ENCODE results near the gene CLPSL1. TPM values are rescaled to one million over a fixed set of nuclear protein-coding genes. Genes with fewer than 3 reads are reported as not detected.
"Not testable (repeated sequence)": the region's sequence is repeated elsewhere in the genome, so short reads cannot be mapped to it uniquely, and the experiment has no call there.

CLPSL1 gene
- not detected for total RNA-seq

GRCh38 chr6:35780719-35781118, at the start of gene CLPSL1:
Gene CLPSL1, plus strand, starts transcription at chr6:35781019. Its CDS starts 92 bp downstream, at chr6:35781111.
- Mint-ChIP-seq H3K36me3 (no peaks in the 10 kb centered on the region), H3K27ac (no peak within 1 kb of the TSS), H3K9me3 (no peaks in the 10 kb centered on the region)
- ATAC-seq, result no peak
- no peak for DNase-seq (ENCODE audit: low spot score in 2 of 2)

- H3K36me3 Mint-ChIP-seq, result no peaks in the 10 kb centered on the region
- H3K9me3 Mint-ChIP-seq, result no peaks in the 10 kb centered on the region
- ATAC-seq, result peak; percentile 34 to 62
- DNase-seq (ENCODE audit: low spot score in 2 of 2), result peak; percentile 82 to 93
- H3K27ac Mint-ChIP-seq, result peak overlapping the region; percentile 84 to 89
These were observed 49.4 kb upstream of the CLPSL1 start for GRCh38 chr6:35731414-35731735.

- DNase-seq (ENCODE audit: low spot score in 2 of 2) (peak; percentile 92 to 95), ATAC-seq (peak; percentile 64 to 66)
- peak overlapping the region; percentile 84 to 89 for H3K27ac Mint-ChIP-seq
- H3K36me3 Mint-ChIP-seq, result no peaks in the 10 kb centered on the region
- no peaks in the 10 kb centered on the region for H3K9me3 Mint-ChIP-seq
These were observed 48.9 kb upstream of the CLPSL1 start for GRCh38 chr6:35731736-35732532.

- DNase-seq (ENCODE audit: low spot score in 2 of 2) (no peak), ATAC-seq (no peak)
- Mint-ChIP-seq H3K9me3 (no peaks in the 10 kb centered on the region), H3K27ac (no peak overlapping the region), H3K36me3 (no peaks in the 10 kb centered on the region)
These were observed 47.2 kb upstream of the CLPSL1 start for GRCh38 chr6:35733633-35734032.

GRCh38 chr6:35734319-35734718, 46.5 kb upstream of the CLPSL1 start:
- DNase-seq (ENCODE audit: low spot score in 2 of 2); H3K9me3 Mint-ChIP-seq; H3K36me3 Mint-ChIP-seq; ATAC-seq; H3K27ac Mint-ChIP-seq: not testable (repeated sequence)

GRCh38 chr6:35735452-35735851, 45.4 kb upstream of the CLPSL1 start:
- Mint-ChIP-seq H3K27ac (no peak overlapping the region), H3K9me3 (no peaks in the 10 kb centered on the region), H3K36me3 (no peaks in the 10 kb centered on the region)
- ATAC-seq, result no peak
- no peak for DNase-seq (ENCODE audit: low spot score in 2 of 2)

- H3K27ac Mint-ChIP-seq, result no peak overlapping the region
These were observed 44.4 kb upstream of the CLPSL1 start for GRCh38 chr6:35736253-35736894.

GRCh38 chr6:35736982-35737412, 43.8 kb upstream of the CLPSL1 start, which contains the start of gene ARMC12:
Gene ARMC12, plus strand, starts transcription at chr6:35737032. Its CDS starts 77 bp downstream, at chr6:35737109.
- ATAC-seq (peak in 1 of 2 donors; percentile 3), DNase-seq (ENCODE audit: low spot score in 2 of 2) (no peak)
- peak within 1 kb of the TSS; percentile 47 to 93 for H3K27ac Mint-ChIP-seq
- no peaks in the 10 kb centered on the region for H3K36me3 Mint-ChIP-seq
- no peaks in the 10 kb centered on the region for H3K9me3 Mint-ChIP-seq

More at GRCh38 chr6:35736253-35736894, 44.4 kb upstream of the CLPSL1 start:
- Mint-ChIP-seq H3K36me3 (no peaks in the 10 kb centered on the region), H3K9me3 (no peaks in the 10 kb centered on the region)
- peak; percentile 78 to 93 for DNase-seq (ENCODE audit: low spot score in 2 of 2)
- peak; percentile 27 to 28 for ATAC-seq

GRCh38 chr6:35737413-35738211, 43.2 kb upstream of the CLPSL1 start:
- Mint-ChIP-seq H3K27ac (peak overlapping the region; percentile 47 to 93), H3K9me3 (no peaks in the 10 kb centered on the region), H3K36me3 (no peaks in the 10 kb centered on the region)
- DNase-seq (ENCODE audit: low spot score in 2 of 2) (no peak), ATAC-seq (peak; percentile 62 to 66)

- ATAC-seq, result no peak
- no peaks in the 10 kb centered on the region for H3K9me3 Mint-ChIP-seq
- no peak for DNase-seq (ENCODE audit: low spot score in 2 of 2)
- H3K27ac Mint-ChIP-seq, result peak overlapping the region in 1 of 2 donors; percentile 10
- no peaks in the 10 kb centered on the region for H3K36me3 Mint-ChIP-seq
These were observed 40.9 kb upstream of the CLPSL1 start for GRCh38 chr6:35739645-35740524.

- H3K9me3 Mint-ChIP-seq, result peaks cover 0 to 6% of the 10 kb centered on the region in 2 donors
- H3K27ac Mint-ChIP-seq, result no peak overlapping the region
- DNase-seq (ENCODE audit: low spot score in 2 of 2), result no peak
These were observed 38.0 kb upstream of the CLPSL1 start for GRCh38 chr6:35742842-35743241.

GRCh38 chr6:35745509-35745908, 35.3 kb upstream of the CLPSL1 start:
- Mint-ChIP-seq H3K9me3 (peaks cover 0 to 7% of the 10 kb centered on the region in 2 donors), H3K27ac (no peak overlapping the region), H3K36me3 (peaks cover 0 to 8% of the 10 kb centered on the region in 2 donors)
- no peak for ATAC-seq
- DNase-seq (ENCODE audit: low spot score in 2 of 2), result no peak

More at GRCh38 chr6:35742842-35743241, 38.0 kb upstream of the CLPSL1 start:
- ATAC-seq, result no peak
- peaks cover 0 to 5% of the 10 kb centered on the region in 2 donors for H3K36me3 Mint-ChIP-seq

- Mint-ChIP-seq H3K36me3 (peaks cover 0 to 8% of the 10 kb centered on the region in 2 donors), H3K27ac (no peak overlapping the region), H3K9me3 (peaks cover 0 to 7% of the 10 kb centered on the region in 2 donors)
These were observed 34.3 kb upstream of the CLPSL1 start for GRCh38 chr6:35746516-35746915.

GRCh38 chr6:35747877-35748276, 32.9 kb upstream of the CLPSL1 start:
- H3K36me3 Mint-ChIP-seq, result peaks cover 0 to 8% of the 10 kb centered on the region in 2 donors
- H3K9me3 Mint-ChIP-seq, result peaks cover 0 to 7% of the 10 kb centered on the region in 2 donors
- no peak overlapping the region for H3K27ac Mint-ChIP-seq
- DNase-seq (ENCODE audit: low spot score in 2 of 2) (no peak), ATAC-seq (no peak)

More at GRCh38 chr6:35746516-35746915, 34.3 kb upstream of the CLPSL1 start:
- ATAC-seq (no peak), DNase-seq (ENCODE audit: low spot score in 2 of 2) (no peak)

GRCh38 chr6:35750557-35750956, 30.3 kb upstream of the CLPSL1 start:
- H3K36me3 Mint-ChIP-seq, result peaks cover 0 to 8% of the 10 kb centered on the region in 2 donors
- H3K9me3 Mint-ChIP-seq, result peaks cover 0 to 7% of the 10 kb centered on the region in 2 donors
- peak overlapping the region in 1 of 2 donors; percentile 52 for H3K27ac Mint-ChIP-seq
- DNase-seq (ENCODE audit: low spot score in 2 of 2) (no peak), ATAC-seq (peak; percentile 54 to 73)

GRCh38 chr6:35751594-35751993, 29.2 kb upstream of the CLPSL1 start:
- Mint-ChIP-seq H3K9me3 (peaks cover 0 to 7% of the 10 kb centered on the region in 2 donors), H3K27ac (no peak overlapping the region), H3K36me3 (peaks cover 0 to 8% of the 10 kb centered on the region in 2 donors)
- DNase-seq (ENCODE audit: low spot score in 2 of 2) (peak in 1 of 2 donors; percentile 63), ATAC-seq (peak; percentile 87 to 97)

All from activated naive CD4-positive, alpha-beta T cell treated with anti-CD3 and anti-CD28 coated beads, Interleukin-2, amount 50 U/mL, for 72 hours (primary cell).